ENCODE measurements around the gene CNPY3. TPM values are rescaled to one million over a fixed set of nuclear protein-coding genes. Genes with fewer than 3 reads are reported as not detected.

Gene CNPY3
- total and polyA plus RNA-seq, 2 of the 13 experiments (the other 11 are each of a cell fraction or from before 2014, with no cell fraction given) = 42.3 to 60.2 TPM

DNA sequence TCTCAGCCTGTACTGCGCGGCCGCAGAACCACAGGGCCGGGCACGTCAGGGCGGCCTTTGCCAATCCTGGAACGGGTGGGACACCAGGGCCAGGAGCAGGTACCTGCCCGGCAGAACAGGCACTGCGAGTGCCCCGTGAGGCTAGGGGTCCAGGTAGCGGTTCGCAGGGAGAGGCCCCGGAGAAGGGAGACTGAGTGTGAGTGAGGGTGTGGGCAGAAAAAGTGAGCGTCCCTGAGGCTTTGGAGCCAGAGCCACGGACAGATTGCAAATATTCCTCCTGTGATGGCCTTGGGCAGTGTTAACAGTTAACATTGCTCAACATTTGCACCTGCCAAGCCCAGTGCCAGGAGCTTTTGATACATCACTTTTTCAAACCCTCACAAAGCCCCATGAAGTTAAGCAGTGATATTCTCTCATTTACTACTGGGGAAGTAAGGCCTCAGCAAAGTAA, 31.8 kb downstream of the CNPY3 start (continued):
- TF ChIP-seq, protein P1, sequence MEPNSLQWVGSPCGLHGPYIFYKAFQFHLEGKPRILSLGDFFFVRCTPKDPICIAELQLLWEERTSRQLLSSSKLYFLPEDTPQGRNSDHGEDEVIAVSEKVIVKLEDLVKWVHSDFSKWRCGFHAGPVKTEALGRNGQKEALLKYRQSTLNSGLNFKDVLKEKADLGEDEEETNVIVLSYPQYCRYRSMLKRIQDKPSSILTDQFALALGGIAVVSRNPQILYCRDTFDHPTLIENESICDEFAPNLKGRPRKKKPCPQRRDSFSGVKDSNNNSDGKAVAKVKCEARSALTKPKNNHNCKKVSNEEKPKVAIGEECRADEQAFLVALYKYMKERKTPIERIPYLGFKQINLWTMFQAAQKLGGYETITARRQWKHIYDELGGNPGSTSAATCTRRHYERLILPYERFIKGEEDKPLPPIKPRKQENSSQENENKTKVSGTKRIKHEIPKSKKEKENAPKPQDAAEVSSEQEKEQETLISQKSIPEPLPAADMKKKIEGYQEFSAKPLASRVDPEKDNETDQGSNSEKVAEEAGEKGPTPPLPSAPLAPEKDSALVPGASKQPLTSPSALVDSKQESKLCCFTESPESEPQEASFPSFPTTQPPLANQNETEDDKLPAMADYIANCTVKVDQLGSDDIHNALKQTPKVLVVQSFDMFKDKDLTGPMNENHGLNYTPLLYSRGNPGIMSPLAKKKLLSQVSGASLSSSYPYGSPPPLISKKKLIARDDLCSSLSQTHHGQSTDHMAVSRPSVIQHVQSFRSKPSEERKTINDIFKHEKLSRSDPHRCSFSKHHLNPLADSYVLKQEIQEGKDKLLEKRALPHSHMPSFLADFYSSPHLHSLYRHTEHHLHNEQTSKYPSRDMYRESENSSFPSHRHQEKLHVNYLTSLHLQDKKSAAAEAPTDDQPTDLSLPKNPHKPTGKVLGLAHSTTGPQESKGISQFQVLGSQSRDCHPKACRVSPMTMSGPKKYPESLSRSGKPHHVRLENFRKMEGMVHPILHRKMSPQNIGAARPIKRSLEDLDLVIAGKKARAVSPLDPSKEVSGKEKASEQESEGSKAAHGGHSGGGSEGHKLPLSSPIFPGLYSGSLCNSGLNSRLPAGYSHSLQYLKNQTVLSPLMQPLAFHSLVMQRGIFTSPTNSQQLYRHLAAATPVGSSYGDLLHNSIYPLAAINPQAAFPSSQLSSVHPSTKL (CRISPR knock-in tag; IDR thresholded peaks at IDR 0.05) = peak; percentile 58
- TF ChIP-seq NFKB2 (CRISPR knock-in tag; IDR thresholded peaks at IDR 0.05; ENCODE audit: borderline replicate concordance) (0 out of 2 replicates have a peak, but pooled peaks have one; percentile 19), NR2F2 (IDR thresholded peaks at IDR 0.05; ENCODE audit: borderline replicate concordance, low read depth) (peak; percentile 25; the same call in 1 of the 2 replicates), TOE1 (CRISPR knock-in tag; IDR thresholded peaks at IDR 0.05) (no peak), ZNF713 (CRISPR knock-in tag; IDR thresholded peaks at IDR 0.05) (no peak), CEBPB (IDR thresholded peaks at IDR 0.05; ENCODE audit: borderline replicate concordance, low read depth, low read length) (peak; percentile 96), TAF15 (IDR thresholded peaks at IDR 0.05; ENCODE audit: low read depth, low read length, poor library complexity, severe bottlenecking) (no peak), NFE2L1 (CRISPR knock-in tag; IDR thresholded peaks at IDR 0.05; ENCODE audit: borderline replicate concordance) (0 out of 2 replicates have a peak, but pooled peaks have one; percentile 33), ZSCAN31 (CRISPR knock-in tag; IDR thresholded peaks at IDR 0.05; ENCODE audit: low read depth) (no peak; the same call in 1 of the 2 replicates), HMG20A (CRISPR knock-in tag; IDR thresholded peaks at IDR 0.05; ENCODE audit: borderline replicate concordance) (peak; percentile 24; the same call in 1 of the 2 replicates), HIVEP1 (CRISPR knock-in tag; IDR thresholded peaks at IDR 0.05) (peak; percentile 3), TOPORS (CRISPR knock-in tag; IDR thresholded peaks at IDR 0.05) (0 out of 2 replicates have a peak, but pooled peaks have one; percentile 20), ZNF605 (CRISPR knock-in tag; IDR thresholded peaks at IDR 0.05) (peak; percentile 35; the same call in 1 of the 2 replicates), TMF1 (CRISPR knock-in tag; IDR thresholded peaks at IDR 0.05; ENCODE audit: low read depth) (0 out of 2 replicates have a peak, but pooled peaks have one; percentile 21), ARNT2 (CRISPR knock-in tag; IDR thresholded peaks at IDR 0.05; ENCODE audit: low read depth) (peak; percentile 61; the same call in 1 of the 2 replicates), RAD51 (IDR thresholded peaks at IDR 0.05; ENCODE audit: borderline replicate concordance) (no peak), CEBPG (CRISPR knock-in tag; IDR thresholded peaks at IDR 0.05) (peak; percentile 92), ZNF777 (CRISPR knock-in tag; IDR thresholded peaks at IDR 0.05) (peak; percentile 46; the same call in 1 of the 2 replicates), SMAD9 (CRISPR knock-in tag; IDR thresholded peaks at IDR 0.05) (no peak), MAZ (IDR thresholded peaks at IDR 0.05; ENCODE audit: borderline replicate concordance, low read depth, low read length) (no peak), MAZ (CRISPR knock-in tag; IDR thresholded peaks at IDR 0.05; ENCODE audit: low read depth) (0 out of 2 replicates have a peak, but pooled peaks have one; percentile 36), U2AF1 (optimal IDR thresholded peaks at IDR 0.05; ENCODE audit: low read depth, low read length) (peak; percentile 18), ZNF430 (CRISPR knock-in tag; IDR thresholded peaks at IDR 0.05) (0 out of 2 replicates have a peak, but pooled peaks have one; percentile 32)
- TF ChIP-seq, protein P2, sequence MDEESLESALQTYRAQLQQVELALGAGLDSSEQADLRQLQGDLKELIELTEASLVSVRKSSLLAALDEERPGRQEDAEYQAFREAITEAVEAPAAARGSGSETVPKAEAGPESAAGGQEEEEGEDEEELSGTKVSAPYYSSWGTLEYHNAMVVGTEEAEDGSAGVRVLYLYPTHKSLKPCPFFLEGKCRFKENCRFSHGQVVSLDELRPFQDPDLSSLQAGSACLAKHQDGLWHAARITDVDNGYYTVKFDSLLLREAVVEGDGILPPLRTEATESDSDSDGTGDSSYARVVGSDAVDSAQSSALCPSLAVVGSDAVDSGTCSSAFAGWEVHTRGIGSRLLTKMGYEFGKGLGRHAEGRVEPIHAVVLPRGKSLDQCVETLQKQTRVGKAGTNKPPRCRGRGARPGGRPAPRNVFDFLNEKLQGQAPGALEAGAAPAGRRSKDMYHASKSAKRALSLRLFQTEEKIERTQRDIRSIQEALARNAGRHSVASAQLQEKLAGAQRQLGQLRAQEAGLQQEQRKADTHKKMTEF (CRISPR knock-in tag; IDR thresholded peaks at IDR 0.05) = peak; percentile 6; the same call in 1 of the 2 replicates
- TF ChIP-seq, protein P3, sequence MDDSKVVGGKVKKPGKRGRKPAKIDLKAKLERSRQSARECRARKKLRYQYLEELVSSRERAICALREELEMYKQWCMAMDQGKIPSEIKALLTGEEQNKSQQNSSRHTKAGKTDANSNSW (CRISPR knock-in tag; IDR thresholded peaks at IDR 0.05; ENCODE audit: borderline replicate concordance) = no peak
- TF ChIP-seq, protein P4, sequence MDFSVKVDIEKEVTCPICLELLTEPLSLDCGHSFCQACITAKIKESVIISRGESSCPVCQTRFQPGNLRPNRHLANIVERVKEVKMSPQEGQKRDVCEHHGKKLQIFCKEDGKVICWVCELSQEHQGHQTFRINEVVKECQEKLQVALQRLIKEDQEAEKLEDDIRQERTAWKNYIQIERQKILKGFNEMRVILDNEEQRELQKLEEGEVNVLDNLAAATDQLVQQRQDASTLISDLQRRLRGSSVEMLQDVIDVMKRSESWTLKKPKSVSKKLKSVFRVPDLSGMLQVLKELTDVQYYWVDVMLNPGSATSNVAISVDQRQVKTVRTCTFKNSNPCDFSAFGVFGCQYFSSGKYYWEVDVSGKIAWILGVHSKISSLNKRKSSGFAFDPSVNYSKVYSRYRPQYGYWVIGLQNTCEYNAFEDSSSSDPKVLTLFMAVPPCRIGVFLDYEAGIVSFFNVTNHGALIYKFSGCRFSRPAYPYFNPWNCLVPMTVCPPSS (IDR thresholded peaks at IDR 0.05) = no peak
